Measurements from ENCODE around the gene CRYZ.

Gene CRYZ

DNA sequence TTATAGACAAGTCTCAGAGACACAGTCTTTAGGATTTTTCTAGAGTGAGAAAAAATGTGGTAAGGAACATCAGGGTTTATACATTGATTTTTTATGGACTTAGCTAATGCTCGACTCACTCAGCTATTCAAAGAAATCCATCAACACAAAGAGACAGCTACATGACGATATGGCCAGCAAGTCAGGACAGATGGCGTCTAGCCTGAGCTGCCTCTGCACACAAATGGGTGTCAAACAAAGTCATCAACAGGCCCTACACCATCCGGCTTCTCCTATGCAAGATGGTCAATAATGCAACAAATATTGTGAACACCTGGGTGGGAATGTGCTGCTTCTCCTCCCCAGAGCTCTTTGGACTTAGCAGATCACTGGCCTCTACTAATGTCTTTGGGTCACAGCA is 45.9 kb downstream of the CRYZ start:
- TF ChIP-seq, protein P1, sequence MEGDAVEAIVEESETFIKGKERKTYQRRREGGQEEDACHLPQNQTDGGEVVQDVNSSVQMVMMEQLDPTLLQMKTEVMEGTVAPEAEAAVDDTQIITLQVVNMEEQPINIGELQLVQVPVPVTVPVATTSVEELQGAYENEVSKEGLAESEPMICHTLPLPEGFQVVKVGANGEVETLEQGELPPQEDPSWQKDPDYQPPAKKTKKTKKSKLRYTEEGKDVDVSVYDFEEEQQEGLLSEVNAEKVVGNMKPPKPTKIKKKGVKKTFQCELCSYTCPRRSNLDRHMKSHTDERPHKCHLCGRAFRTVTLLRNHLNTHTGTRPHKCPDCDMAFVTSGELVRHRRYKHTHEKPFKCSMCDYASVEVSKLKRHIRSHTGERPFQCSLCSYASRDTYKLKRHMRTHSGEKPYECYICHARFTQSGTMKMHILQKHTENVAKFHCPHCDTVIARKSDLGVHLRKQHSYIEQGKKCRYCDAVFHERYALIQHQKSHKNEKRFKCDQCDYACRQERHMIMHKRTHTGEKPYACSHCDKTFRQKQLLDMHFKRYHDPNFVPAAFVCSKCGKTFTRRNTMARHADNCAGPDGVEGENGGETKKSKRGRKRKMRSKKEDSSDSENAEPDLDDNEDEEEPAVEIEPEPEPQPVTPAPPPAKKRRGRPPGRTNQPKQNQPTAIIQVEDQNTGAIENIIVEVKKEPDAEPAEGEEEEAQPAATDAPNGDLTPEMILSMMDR (conservative IDR thresholded peaks at IDR 0.05) = no peak
- H3K27ac ChIP-seq = no peak overlapping the region

DNA sequence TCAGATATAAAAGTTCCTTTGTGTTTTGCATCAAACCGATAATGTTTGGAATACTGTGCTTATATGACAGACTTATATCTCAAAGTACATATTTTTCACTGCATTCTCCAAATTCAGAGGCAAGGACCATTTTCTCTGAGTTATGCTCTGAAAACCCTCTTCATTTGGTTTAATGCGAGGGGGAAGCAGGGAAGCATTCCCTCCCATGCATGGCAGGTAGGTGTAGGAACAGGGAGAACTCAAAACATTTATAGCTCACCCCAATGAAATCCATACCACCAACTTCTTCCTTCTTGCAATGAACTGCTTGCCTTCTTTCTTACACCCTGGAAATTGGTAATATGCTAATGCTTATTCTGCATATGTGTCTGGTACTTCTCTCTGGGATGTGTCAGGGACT is 48.5 kb downstream of the CRYZ start:
- H3K27ac ChIP-seq = no peak overlapping the region
- TF ChIP-seq, protein P1 (conservative IDR thresholded peaks at IDR 0.05) = no peak

DNA sequence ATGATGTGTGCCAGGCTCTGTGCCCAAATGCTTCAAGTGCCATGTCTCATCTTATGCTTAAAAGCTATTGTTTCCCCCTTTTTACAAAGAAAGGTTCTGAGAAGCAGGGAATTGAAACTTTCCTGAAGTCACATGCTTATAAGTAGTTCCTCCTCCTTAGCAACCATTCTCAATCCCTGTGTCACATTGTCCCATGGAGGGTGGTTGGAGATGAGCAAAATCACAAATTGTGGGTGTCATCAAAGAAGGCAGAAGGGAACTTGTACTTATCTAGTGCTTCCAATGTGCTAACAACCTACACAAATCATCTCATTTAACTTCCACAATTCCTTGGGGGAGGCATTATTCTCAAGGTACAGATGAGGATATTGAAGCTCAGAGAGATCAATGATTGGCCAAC is 49.2 kb downstream of the CRYZ start:
- H3K27ac ChIP-seq = no peak overlapping the region
- TF ChIP-seq, protein P1 (conservative IDR thresholded peaks at IDR 0.05) = no peak

DNA sequence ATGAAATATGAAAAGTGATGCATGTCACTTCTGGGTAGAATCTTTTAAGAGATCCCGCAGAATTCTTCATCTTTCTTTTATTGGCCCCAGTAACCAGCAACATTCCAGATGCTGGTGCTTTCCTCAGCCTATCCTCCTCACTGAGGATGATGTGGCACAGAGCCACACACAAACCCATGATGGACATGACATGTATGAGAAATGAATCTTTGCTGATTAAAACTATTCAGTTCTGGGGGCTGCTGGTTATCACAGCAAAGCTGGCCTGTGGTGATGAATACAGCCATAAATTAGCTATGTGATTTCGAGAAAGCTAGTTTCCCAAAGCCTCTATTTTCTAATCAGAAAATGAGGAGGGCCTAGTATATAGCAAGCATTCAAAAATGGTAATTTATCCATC is 51.0 kb downstream of the CRYZ start:
- H3K27ac ChIP-seq = no peak overlapping the region

DNA sequence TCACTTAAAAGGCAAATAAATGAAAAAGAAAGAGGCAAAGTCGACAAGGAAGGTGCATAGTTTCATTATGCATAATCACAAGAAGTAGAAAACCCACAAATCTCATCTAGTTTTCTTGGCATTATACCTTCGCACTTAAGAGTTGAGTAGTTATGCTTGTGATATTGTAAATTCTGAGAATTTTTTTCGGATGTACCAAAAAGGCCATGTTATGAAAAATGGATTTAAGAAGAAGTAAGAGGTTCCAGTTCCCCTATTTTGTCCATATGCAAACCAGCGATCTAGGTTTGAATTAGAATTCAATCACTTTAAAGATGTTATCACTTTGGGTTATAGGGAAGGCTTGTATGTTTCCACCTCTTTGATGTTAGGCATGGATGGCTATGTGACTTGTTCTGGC is 51.4 kb downstream of the CRYZ start:
- H3K27ac ChIP-seq = no peak overlapping the region
- TF ChIP-seq, protein P1 (conservative IDR thresholded peaks at IDR 0.05) = no peak

More for the DNA sequence above, 51.0 kb downstream of the CRYZ start:
- TF ChIP-seq, protein P1 (conservative IDR thresholded peaks at IDR 0.05) = no peak

DNA sequence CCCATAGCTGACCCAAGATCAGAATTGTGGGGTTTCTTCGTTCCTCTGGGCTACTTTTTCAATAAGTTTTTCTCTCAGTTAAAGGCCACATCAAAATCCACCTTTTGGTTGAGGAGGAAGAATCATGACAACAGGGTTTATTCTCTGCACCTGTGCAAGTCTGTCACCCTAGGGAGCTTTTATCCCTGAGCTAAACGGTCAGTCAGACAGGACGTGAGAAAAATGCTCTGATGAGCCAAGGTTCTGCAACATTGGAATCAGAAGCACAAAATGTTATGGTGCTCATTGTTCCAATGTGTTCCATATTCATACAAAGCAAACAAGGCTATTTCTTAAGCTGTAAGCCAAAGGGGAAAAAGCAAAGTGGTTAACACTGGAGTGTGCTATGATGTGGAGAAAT is 51.8 kb downstream of the CRYZ start:
- TF ChIP-seq, protein P1 (conservative IDR thresholded peaks at IDR 0.05) = no peak
- no peak overlapping the region for H3K27ac ChIP-seq

DNA sequence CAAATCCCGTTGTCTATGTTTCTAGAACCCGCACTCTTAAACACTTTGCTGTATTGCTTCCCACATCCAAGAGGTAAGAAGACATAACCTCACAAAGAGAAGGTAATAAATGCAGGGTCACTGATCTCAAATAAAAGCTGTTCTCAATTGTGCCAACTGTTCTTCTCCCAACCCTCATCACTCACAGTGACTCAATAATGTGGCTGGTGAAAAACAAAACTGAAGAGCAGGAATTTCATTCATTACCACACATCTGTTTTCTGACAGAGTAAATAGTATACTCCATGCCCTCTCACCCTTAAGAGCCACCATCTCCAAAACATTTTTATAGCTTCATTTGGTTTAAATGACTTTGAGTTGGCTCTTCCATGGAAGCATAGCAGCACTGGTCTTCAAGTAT is 53.0 kb downstream of the CRYZ start:
- no peak overlapping the region for H3K27ac ChIP-seq
- TF ChIP-seq, protein P1 (conservative IDR thresholded peaks at IDR 0.05) = no peak

DNA sequence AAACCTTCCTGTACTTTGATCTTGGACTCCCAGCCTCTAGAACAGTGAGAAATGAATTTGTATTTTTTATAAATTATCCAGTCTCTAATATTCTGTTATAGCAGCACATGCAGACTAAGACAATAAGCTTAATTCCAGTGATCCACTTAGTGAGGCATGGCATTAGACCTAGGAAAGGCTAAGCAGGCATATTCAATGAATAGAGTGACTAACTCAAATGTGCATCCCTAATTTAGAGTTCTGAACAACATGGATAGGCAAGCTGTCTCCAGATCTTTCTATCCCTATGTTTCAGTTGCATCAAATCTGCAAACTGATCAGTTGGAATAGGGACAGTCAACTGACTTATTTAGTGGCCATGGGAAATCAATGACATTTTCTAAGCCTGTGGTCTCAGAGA is 54.9 kb downstream of the CRYZ start:
- TF ChIP-seq, protein P1 (conservative IDR thresholded peaks at IDR 0.05) = no peak
- H3K27ac ChIP-seq = no peak overlapping the region

Measured in VCaP (cell line).